HG03066 (cell line): ENCODE measurements around the gene GLRX3.
"Not testable (repeated sequence)": the region's sequence is repeated elsewhere in the genome, so short reads cannot be mapped to it uniquely, and the experiment has no call there.

ENCODE experiments used
- ATAC-seq: cut with Tn5 transposase; IDR thresholded peaks from one replicate; pipeline ENCODE4 v1.9.1; 2021; ENCODE audit warnings: low read depth; ENCODE audit not compliant: unreplicated experiment

Gene GLRX3

GRCh38 chr10:130188195-130189175, 52.3 kb downstream of the GLRX3 start:
- no peak for ATAC-seq

DNA sequence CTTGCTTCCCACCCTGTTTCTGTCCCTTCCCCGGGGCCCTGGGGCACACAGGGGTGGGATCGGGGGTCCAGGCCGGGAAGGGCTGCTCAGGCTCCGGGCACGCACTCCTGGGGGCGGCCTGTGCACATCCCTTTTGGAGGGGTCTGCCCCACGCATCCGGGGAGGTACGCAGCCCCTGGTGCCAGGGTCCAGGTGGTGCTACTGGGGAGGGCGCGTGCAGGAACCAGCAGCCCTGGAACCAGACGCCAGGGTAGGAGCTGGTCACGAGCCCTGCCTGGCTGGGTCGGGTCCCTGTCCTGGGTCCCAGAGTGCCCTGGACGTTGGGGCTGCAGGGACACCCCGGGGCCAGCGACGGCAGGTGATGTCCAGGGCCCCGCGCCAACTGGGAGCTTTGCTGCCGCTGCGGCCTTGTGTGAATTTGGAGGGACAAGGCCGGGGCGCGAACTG, 53.4 kb downstream of the GLRX3 start:
- ATAC-seq = no peak

- peak; percentile 85 for ATAC-seq
Measured at GRCh38 chr10:130190055-130190736, 54.0 kb downstream of the GLRX3 start.

DNA sequence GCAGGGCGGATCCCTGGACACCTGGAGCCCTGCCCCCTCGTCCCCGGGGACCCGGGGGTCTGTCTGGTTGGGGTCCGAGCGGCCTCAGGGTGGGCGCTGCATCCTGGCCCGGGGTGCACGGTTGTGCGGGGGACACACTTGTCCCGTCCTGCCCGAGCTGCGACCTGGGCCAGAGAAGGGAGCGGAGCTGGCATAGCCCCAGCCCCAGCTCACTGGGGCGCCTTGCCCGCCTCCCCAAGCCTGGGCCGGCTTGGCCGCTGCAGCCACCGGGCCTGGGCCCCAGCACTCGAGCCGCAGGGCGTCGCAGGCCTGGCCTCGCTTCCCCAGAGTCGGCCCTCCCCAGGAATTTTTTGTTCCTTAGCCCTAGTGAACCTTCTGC, 54.5 kb downstream of the GLRX3 start:
- ATAC-seq = no peak

- ATAC-seq = no peak
Measured at GRCh38 chr10:130191380-130191779, 55.2 kb downstream of the GLRX3 start.

DNA sequence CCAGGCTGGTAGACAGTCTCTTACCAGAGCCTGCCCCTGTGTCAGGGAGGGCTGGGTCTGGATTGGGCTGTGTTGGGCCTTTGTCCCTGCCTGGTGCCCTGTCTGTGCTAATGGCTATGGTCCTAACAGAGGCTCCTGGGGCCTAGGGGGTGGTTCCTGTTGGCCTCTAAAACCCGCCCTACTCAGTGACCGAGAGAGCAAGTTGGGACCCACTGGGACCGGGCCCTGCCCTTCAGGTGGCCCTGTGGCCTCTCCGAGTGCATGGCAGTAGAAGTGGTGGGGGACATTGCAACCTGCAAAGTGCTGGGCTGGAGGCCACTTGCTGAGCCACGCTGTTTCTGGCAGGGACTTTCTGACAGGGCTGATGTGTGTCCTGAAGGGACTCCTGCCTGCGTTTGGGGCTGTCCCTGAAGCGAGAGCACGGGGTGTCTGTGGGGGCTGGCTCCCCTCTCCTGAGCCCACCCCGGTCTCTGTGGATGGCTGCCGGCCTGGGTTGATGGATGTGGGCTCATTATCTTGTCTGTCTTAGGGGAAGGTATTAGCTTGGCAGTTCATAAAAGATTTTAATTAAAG, 56.2 kb downstream of the GLRX3 start:
- no peak for ATAC-seq

DNA sequence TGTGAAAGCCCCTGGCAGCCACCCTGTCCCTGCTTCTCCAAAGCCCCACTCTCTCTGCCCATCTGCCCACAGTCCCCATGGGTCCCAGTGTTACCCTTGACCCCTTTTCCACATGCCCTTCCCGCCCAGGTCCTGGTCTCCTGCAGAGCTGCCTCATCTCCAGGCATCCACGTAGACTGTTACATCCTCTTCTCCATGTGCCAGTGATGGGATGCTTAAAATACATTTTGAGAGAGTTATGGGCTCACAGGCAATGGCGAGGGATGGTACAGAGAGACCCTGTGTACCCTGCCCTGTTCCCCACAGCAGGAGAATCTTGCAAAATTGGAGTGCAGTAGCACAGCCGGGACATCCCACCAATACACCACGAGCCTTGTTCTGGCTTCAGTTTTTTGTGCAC, 56.8 kb downstream of the GLRX3 start:
- ATAC-seq = no peak

DNA sequence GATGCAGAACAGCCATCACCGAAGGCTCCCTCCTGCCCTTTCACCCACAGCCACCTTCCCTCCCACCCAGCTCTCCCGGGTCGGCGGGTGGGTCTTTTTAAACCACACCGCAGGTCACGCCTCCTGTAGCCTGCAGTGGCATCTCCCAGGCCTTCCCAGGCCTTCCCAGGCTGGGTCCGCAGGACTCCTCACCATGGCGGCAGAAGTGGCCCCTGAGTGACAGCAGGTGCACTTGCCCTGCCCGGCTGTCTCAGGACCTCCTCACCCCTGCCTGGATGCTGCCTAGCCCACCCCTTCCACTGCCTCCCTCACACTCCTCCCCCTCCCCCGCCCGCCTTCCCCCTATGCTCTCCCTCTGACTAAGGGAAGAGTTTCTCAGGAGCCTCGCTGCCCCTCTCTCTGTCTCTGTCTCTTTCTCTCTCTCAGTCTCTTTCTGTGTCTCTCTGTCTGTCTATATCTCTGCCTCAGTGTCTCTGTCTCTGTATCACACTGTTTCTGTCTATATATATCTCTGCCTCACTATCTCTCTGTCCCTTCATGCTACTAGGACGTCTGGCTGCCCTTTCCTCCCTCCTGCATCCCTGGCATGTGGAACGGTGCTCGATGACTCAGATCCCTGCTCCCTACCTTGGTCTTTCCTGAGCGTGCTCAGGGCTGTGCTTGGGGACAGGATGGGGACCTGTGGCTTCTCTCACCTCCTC, 57.5 kb downstream of the GLRX3 start:
- ATAC-seq = no peak

GRCh38 chr10:130194194-130194990, 58.2 kb downstream of the GLRX3 start:
- no peak for ATAC-seq

- no peak for ATAC-seq
Measured at GRCh38 chr10:130194991-130195645, 58.9 kb downstream of the GLRX3 start.

DNA sequence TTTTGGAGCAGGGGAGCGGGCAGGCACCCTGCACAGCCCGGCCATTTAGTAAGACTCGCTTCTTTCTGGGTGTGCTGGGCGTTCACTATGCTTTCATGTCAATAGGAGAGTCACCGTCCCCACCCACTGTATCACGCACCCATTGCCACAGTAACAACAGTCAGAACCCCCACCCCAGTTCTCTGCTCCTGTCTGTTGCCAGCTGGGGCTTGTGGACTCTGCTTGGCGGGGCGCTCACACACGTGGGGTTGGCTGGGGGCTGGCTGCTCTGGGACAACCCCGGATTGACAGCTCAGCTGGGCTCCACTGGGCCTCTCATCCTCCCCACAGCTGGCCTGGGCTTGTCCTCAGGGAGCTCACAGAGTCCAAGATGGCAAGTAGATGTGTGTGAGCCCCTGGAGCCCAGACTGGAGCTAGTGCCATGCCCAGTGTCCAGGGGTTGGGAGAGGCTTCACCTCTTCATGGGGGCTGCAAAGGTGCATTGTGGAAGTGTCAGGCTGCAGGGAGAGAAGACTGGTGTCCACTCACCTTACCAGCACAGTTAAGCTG, 59.6 kb downstream of the GLRX3 start:
- ATAC-seq = no peak

DNA sequence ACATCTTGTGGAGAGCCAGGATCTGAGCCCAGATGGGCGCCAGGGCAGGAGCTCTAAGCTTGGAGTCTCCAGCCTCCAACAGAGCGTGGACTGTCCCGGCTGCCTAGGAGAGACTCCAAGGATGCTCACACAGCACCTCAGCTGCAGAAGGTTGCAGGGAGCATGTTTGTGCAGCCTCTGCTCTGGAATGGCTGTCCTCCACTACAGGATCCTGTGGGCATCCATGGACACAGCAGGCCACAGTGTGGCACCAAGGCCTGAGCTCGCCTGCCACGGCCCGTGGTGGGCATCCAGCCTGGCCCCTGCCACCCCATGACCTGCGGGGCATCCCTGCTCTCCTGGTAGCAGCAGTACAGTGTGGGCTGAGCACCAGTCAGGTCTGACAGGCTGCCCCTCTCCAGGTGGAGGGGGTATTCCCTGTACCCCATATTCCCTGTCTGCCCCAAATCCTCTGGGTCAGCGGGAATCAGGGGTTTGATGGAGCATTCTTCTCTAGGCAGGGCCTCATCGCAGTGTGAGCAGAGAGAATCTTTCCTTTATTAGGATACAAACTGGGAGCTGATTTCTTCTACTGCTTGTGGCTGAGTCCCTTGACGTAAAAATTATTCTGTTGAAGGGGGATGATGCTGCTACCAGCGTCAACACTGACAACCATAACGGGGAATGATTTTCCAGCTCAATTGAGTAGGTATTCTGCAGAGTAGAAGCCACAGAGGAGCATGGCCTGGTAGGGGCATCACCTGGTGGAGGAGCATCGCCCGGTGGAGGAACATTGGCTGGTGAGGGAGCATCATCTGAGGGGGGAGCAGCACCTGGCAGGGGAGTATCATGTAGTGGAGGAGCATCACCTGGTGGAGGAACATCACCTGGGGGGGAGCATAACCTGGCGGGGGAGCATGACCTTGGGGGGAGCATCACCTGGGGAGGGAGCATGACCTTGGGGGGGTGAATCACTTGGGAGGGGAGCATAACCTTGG, 60.6 kb downstream of the GLRX3 start:
- ATAC-seq = no peak

GRCh38 chr10:130198651-130199050, 62.5 kb downstream of the GLRX3 start:
- no peak for ATAC-seq

DNA sequence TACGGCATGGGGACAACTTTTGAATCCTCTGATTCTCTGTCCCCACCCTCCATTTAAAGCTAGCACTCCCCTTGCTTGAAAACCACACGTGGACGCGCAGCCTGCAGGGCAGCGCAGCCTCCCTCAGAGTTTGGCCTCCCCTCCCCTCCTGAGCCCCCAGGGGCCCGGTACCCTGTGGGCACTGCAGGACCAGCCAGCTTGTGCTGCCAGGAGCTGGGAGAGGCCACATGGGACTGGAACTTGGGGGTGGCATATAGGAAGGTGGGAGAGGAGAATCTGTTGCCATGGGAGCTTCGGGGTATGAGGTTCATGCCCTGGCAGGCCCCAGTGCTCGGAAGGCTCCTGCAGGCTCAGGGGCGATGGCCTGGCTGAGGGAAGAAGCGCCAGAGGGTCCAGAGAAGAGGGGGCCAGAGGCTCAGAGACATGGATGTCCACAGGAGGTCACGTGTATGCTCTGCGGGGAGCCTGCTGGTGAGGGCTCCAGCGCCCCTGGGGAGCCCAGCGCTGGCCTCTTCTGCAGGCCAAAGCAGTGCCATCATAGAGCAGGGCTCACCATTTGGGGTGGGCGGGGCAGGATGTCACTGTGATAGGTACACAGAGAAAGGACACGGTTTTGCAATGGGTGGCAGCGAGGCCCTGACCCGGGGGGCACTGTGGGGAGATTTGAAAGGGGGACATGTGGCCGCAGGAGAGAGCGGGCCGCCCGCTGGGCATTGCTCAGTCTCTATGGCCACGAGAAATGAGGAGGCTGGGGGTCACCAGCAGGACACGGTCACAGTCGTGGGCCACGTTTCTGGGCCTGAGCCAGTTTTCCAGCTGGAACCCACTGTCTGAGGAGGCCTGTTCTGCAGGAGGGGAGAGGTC, 64.2 kb downstream of the GLRX3 start:
- no peak for ATAC-seq

DNA sequence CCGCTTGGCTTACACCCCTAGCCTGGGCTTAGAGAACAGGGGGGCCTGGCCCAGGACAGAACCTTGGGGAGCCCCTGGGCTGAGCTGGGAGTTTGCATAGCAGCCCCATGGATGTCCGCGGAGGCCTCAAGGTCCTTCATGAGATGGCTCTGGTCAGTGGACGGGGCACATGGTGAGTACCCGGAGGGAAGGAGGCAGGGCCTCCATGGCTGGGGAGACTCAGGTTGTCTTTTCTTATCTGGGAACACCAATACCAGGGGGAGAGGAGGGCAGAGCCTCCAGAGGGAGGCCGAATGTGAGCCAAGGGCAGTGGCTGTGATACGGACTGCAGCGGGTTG, 64.8 kb downstream of the GLRX3 start:
- no peak for ATAC-seq

GRCh38 chr10:130202150-130202549, 66.0 kb downstream of the GLRX3 start:
- not testable (repeated sequence) for ATAC-seq

- no peak for ATAC-seq
Measured at GRCh38 chr10:130202984-130203621, 66.9 kb downstream of the GLRX3 start.
